Muscle of arm (tissue), 12 donors: ENCODE data around the gene NGRN. TPM values are rescaled to one million over a fixed set of nuclear protein-coding genes. Genes with fewer than 3 reads are reported as not detected.

ENCODE experiments used
- DNase-seq: peaks from one replicate; pipeline ENCODE4 v3.0.0-alpha.2; 2013
- polyA plus RNA-seq, 12 donors: library from polyadenylated mRNA; unstranded; fragments of 120-200 nt; gene quantifications; one replicate each; pipeline ENCODE4 v1.2.1, GENCODE V29; 2013; ENCODE audit not compliant: insufficient read length in 12 of 12

The NGRN gene
- polyA plus RNA-seq, 12 donors: 73.0 to 111 (median 105) TPM; not detected in 1

DNA sequence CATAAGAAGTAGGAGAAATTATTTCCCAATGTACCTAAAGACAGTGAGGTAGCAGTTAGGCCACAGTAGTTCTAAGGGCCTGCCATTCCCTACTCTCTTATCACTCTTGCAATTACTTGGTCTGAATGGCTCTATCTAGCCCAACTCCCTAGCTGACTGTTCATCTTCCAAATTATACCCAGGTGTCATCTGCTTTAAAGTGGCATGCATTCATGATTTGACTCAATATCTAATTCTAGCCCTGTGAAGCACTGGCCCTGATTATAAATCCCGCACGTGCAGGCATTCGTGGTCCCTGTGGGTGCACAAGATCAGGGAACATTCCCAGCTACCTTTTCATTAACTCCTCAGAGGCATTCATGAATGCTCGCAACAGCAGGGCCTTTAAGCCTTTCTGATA, 43.5 kb downstream of the NGRN start:
- DNase-seq: no peak

DNA sequence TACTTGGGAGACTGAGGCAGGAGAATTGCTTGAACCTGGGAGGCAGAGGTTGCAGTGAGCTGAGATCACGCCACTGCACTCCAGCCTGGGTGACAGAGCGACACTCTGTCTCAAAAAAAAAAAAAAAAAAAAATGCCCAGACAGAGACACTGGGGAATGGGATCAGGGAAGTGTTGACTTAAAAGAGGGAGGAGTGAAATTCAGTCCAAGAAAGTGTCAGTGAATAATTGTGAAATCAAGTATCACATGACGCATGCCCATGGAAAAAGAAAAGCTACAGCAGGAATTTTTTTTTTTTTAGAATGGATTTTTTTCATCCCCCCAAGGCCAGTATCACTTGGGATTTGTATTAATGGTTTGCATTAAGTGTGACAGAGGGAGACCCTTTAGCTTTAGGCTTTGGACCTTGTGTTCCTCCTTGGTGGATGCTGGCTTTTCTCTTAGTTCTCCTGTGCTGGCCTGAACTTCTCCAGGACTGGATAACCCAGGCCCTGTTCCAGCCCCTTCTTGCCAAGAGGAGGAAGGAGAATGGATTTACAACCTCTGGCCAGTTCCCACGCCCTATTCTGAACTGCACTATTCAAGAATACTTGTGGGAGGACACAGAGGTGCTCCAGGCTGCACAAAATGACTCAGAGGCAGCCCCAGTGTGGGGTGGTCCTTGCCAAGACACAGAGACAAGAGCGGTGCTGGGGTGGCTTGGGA, 50.0 kb downstream of the NGRN start:
- DNase-seq: peak; percentile 34

DNA sequence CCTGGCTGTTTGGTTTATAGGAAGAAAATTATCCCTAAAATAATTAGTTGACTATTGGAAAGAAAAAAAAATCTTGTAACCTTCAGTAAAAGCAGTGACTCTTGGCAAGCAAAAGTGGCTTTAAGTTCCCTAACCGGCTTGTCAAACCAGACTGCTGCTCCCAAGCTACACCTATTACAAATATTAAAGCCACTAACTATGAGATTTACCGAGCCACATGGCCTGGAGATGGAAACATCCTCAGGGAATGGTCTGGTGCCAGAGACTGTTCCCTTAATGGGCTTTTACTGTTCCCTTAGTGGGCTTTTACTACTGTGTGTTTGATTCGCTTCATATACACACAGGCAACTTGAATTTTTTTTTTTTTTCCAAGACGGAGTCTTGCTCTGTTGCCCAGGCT, 50.7 kb downstream of the NGRN start:
- no peak for DNase-seq

DNA sequence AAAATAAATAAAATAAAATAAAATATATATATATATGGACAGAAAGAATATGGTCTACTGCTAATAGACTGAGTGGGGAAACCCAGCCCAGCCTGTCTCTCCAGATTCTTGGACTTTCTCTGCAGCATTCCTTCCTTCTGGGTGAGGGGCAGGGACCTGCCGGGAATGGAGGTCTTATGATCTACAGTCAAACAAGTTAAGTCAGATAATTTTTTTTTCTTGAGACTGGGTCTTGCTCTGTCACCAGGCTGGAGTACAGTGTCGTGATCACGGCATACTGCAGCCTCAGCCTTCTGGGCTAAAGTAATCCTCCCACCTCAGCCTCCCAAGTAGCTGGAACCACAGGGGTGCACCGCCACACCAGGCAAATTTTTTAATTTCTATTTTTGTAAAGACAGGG, 53.1 kb downstream of the NGRN start:
- DNase-seq: no peak

DNA sequence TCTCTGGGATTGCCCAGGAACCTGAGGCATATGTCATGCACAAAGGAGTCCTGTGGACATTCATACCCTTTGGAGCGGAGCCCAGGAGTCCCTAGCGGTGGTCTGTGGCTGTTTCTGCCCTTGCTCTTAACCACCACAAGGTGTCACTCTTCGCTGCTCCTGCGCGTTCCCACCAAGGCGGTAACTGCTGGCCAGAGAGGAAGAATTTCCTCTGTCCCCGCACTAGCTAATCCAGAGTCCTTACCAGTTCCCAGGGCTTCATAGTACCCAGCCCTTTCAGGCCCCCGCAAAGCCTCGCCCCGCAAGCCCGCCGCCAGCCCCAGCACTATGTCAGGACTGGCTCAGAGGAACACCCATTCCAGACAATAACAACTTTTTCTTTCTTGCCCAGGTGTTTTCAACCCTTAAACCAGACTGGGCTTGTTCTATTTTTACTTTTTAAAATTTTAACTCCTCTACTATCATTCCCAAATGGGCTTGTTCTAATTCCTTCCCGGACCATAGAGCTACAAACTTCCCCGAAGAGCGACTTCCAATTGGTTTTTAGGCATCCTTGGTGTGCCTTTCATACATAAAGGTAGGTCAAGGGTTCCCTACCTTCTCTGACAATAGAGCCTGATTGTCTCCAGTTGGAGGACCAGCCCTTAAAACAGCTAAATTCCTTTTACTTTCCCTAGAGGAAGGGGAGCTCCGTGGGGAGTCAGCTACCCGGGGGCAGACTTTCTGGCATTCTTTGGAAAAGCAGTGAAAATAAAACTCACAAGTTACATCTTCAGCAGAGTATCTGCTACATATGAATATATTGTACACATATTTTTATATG, 54.8 kb downstream of the NGRN start:
- peak; percentile 91 for DNase-seq

DNA sequence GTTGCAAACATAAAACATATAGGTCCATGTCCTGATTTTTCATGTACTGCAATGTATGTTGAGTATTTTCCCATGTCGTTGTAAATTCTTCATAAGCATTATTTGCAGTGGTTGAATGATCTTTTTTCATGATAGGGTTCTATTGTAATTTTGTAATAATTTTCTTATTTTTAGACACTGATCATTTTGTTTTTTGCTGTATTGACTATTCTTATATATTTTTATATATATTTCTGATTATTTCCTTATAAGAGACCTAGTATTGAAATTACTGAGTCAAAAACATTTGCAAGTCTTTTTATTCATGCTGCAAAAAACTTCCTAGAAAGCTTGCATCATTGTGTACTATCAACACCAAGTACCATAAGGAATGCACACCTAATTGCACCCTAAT, 55.4 kb downstream of the NGRN start:
- DNase-seq: no peak

Other genes with a start within 250 kb of the NGRN start
- gene IDH2, start 163.2 kb upstream of the NGRN start, polyA plus RNA-seq: 100 to 1,000 TPM in 11 of 12 donors, not detected in 1; 159 to 288 (median 245) TPM
- 10 to 100 TPM in 2 of 12 donors, 1 to 10 TPM in 9, not detected in 1; 3.5 to 19.7 (median 6.4) TPM for gene SEMA4B, start 64.3 kb upstream of the NGRN start, polyA plus RNA-seq
- 10 to 100 TPM in 11 of 12 donors, not detected in 1; 18.9 to 32.1 (median 21.9) TPM for gene CIB1, start 31.7 kb upstream of the NGRN start, polyA plus RNA-seq
- gene GDPGP1, start 31.5 kb upstream of the NGRN start, polyA plus RNA-seq: 1 to 10 TPM in 10 of 12 donors, not detected in 2; 1.4 to 3.1 (median 2.1) TPM
- gene TTLL13, start 16.1 kb upstream of the NGRN start, polyA plus RNA-seq: under 1 TPM in 8 of 12 donors, not detected in 4; 0.08 to 0.36 (median 0.21) TPM
- gene ZNF774, start 86.6 kb downstream of the NGRN start, polyA plus RNA-seq: 1 to 10 TPM in 10 of 12 donors, not detected in 2; 1.9 to 4.2 (median 3.1) TPM
- gene IQGAP1, start 122.6 kb downstream of the NGRN start, polyA plus RNA-seq: 100 to 1,000 TPM in 5 of 12 donors, 10 to 100 TPM in 7; 66.2 to 209 (median 87.6) TPM